HEK293 (cell line): ENCODE data around the gene DHRS7B.

ENCODE experiments used
- CTCF ChIA-PET: fragments of 350-600 bp; formaldehyde crosslinking; extraction: SDS; loops from one replicate; lab custom pipeline; 2021; ENCODE audit warnings: antibody characterized with exemption; lab: Yijun Ruan, JAX
- POLR2A ChIA-PET: fragments of 300-600 bp; formaldehyde crosslinking; extraction: SDS; loops from one replicate; lab custom pipeline; 2020; ENCODE audit warnings: antibody characterized with exemption, inconsistent platforms; lab: Yijun Ruan, JAX
- H3K27ac ChIP-seq: fragments of 200-500 bp; sonication (Bioruptor generic); 2 replicates; pipeline ENCODE4 v1.5.1; 2014; ENCODE audit warnings: low read depth, low read length, control low read depth, inconsistent platforms; ENCODE audit errors: extremely low read depth
- H3K36me3 ChIP-seq, 2 experiments: fragments of 200-500 bp in 1 of 2; sonication (Bioruptor generic) in 1 of 2; 1 replicate in 1 of 2; 2 replicates in 1 of 2; pipeline ENCODE4 v1.5.1; 2014 to 2017; ENCODE audit warnings: inconsistent platforms in 2 of 2, low read length in 2 of 2; ENCODE audit not compliant: control insufficient read depth in 2 of 2, insufficient read depth in 1 of 2
- H3K4me1 ChIP-seq: fragments of 200-500 bp; sonication (Bioruptor generic); 2 replicates; pipeline ENCODE4 v1.5.1; 2014; ENCODE audit warnings: mild to moderate bottlenecking, low read length, inconsistent platforms; ENCODE audit not compliant: control insufficient read depth, insufficient read depth
- H3K4me3 ChIP-seq: 2 replicates; pipeline ENCODE4 v1.5.1; 2011; ENCODE audit warnings: low read depth, mild to moderate bottlenecking, control low read depth, low read length, moderate library complexity
- H3K9me3 ChIP-seq: fragments of 200-500 bp; sonication (Bioruptor generic); 2 replicates; pipeline ENCODE4 v1.5.1; 2014; ENCODE audit warnings: low read depth, low read length, inconsistent platforms; ENCODE audit not compliant: control insufficient read depth, insufficient read depth
- KLF1 ChIP-seq: fragments of 450-650 bp; formaldehyde crosslinking; IDR thresholded peaks from 2 replicates; pipeline ENCODE4 v1.5.1; 2016; ENCODE audit warnings: missing biosample characterization, missing genetic modification characterization
- MZF1 ChIP-seq: fragments of 450-650 bp; formaldehyde crosslinking; IDR thresholded peaks from 2 replicates; pipeline ENCODE4 v1.5.1; 2017; ENCODE audit warnings: missing biosample characterization, missing genetic modification characterization, borderline replicate concordance
- ZFP41 ChIP-seq: fragments of 450-650 bp; formaldehyde crosslinking; IDR thresholded peaks from 2 replicates; pipeline ENCODE4 v1.5.1; 2016; ENCODE audit warnings: missing biosample characterization, missing genetic modification characterization, borderline replicate concordance
- ZNF10 ChIP-seq: fragments of 450-650 bp; formaldehyde crosslinking; IDR thresholded peaks from 2 replicates; pipeline ENCODE4 v1.5.1; 2017; ENCODE audit warnings: missing biosample characterization, missing genetic modification characterization
- ZNF132 ChIP-seq: fragments of 450-650 bp; formaldehyde crosslinking; IDR thresholded peaks from 2 replicates; pipeline ENCODE4 v1.5.1; 2017; ENCODE audit warnings: missing biosample characterization, missing genetic modification characterization, borderline replicate concordance
- ZNF211 ChIP-seq: fragments of 450-650 bp; formaldehyde crosslinking; IDR thresholded peaks from 2 replicates; pipeline ENCODE4 v1.5.1; 2016; ENCODE audit warnings: low read depth, missing biosample characterization, missing genetic modification characterization
- ZNF266 ChIP-seq: fragments of 450-650 bp; formaldehyde crosslinking; IDR thresholded peaks from 2 replicates; pipeline ENCODE4 v1.5.1; 2016; ENCODE audit warnings: missing biosample characterization, missing genetic modification characterization, low read depth
- ZNF335 ChIP-seq: fragments of 450-650 bp; formaldehyde crosslinking; conservative IDR thresholded peaks from 2 replicates; pipeline ENCODE4 v1.5.1; 2016; ENCODE audit warnings: missing biosample characterization, missing genetic modification characterization
- ZNF473 ChIP-seq: fragments of 450-650 bp; formaldehyde crosslinking; IDR thresholded peaks from 2 replicates; pipeline ENCODE4 v1.5.1; 2017; ENCODE audit warnings: missing biosample characterization, missing genetic modification characterization
- ZNF501 ChIP-seq: fragments of 450-650 bp; formaldehyde crosslinking; IDR thresholded peaks from 2 replicates; pipeline ENCODE4 v1.5.1; 2016; ENCODE audit warnings: missing biosample characterization, missing genetic modification characterization
- ZNF701 ChIP-seq: fragments of 450-650 bp; formaldehyde crosslinking; IDR thresholded peaks from 2 replicates; pipeline ENCODE4 v1.5.1; 2016; ENCODE audit warnings: missing biosample characterization, missing genetic modification characterization
- ZNF768 ChIP-seq: fragments of 450-650 bp; formaldehyde crosslinking; IDR thresholded peaks from 2 replicates; pipeline ENCODE4 v1.5.1; 2018; ENCODE audit warnings: missing biosample characterization, mild to moderate bottlenecking, missing genetic modification characterization
- ZNF777 ChIP-seq: fragments of 450-650 bp; formaldehyde crosslinking; IDR thresholded peaks from 2 replicates; pipeline ENCODE4 v1.5.1; 2017; ENCODE audit warnings: missing biosample characterization, missing genetic modification characterization, borderline replicate concordance
- ZNF843 ChIP-seq: fragments of 450-650 bp; formaldehyde crosslinking; IDR thresholded peaks from 2 replicates; pipeline ENCODE4 v1.5.1; 2016; ENCODE audit warnings: missing biosample characterization, missing genetic modification characterization
- TF ChIP-seq, protein P1 (sequence below): fragments of 450-650 bp; formaldehyde crosslinking; IDR thresholded peaks from 2 replicates; pipeline ENCODE4 v1.5.1; 2016; ENCODE audit warnings: missing biosample characterization, missing genetic modification characterization
- TF ChIP-seq, protein P2 (sequence below): fragments of 450-650 bp; formaldehyde crosslinking; IDR thresholded peaks from 2 replicates; pipeline ENCODE4 v1.5.1; 2016; ENCODE audit warnings: missing biosample characterization, missing genetic modification characterization, borderline replicate concordance
- TF ChIP-seq, protein P3 (sequence below): fragments of 450-650 bp; formaldehyde crosslinking; IDR thresholded peaks from 2 replicates; pipeline ENCODE4 v1.5.1; 2016; ENCODE audit warnings: missing biosample characterization, missing genetic modification characterization
- TF ChIP-seq, protein P4 (sequence below): fragments of 450-650 bp; formaldehyde crosslinking; IDR thresholded peaks from 2 replicates; pipeline ENCODE4 v1.5.1; 2016; ENCODE audit warnings: missing biosample characterization, missing genetic modification characterization
- TF ChIP-seq, protein P5 (sequence below): fragments of 450-650 bp; IDR thresholded peaks from 2 replicates; pipeline ENCODE4 v1.5.1; 2018; ENCODE audit warnings: missing biosample characterization, mild to moderate bottlenecking, missing genetic modification characterization

DHRS7B gene

DNA sequence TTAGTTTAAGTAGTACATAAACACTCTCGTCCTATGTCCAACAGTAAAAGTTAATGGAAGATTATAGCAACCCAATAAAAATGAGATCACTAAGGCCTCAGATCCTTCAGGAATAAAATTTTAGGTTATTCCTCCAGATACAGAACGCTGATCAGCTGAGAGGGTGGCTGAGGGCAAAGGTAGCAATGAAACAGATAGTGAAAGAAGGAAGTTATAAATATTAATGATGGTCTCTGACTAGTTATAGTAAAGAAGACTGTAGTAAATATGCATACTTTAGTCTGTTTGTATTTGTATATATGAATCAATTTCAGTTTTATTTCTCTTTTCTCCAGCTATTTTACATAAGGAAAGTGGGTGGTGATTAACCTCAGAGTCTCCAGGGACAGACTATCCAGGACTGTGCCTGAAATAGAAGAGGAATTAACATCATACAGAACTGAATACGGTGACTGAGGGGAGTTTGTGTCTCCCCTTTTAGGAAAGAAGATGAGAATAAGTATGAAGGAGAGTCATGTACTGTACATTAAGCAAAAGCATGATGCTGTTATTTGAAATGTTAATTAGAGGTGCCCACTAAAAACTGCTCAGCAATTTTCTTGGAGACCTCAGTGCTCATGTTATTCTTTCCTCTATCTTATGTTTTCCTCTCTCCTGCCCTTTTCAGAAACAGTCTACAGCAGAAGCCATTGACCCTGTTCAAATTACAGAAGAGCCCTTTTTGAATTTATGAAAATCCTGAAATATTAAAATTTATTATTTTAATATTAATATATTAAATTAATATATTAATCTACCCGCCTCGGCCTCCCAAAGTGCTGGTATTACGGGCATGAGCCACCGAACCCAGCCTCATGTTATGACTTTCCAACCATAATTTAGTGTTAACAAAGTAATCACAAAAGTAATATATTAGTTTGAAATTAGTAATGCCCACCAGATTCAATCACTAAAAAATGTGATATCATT is 36.5 kb upstream of the DHRS7B start:
- no peaks in the 10 kb centered on the region for H3K9me3 ChIP-seq
- ChIA-PET POLR2A (no interaction called here), CTCF (interaction anchor here (1.0 to 1.6 kb wide), 2 partner anchors 39 to 422 kb away, joined by 4 to 5 read pairs; no protein-coding TSS in a partner anchor)
- 0 out of 2 replicates have a peak, but pooled peaks cover 2% of the 10 kb centered on the region for H3K4me1 ChIP-seq
- no peak overlapping the region for H3K27ac ChIP-seq
- TF ChIP-seq ZNF501: no peak
- TF ChIP-seq ZNF211 (tag by site-specific recombination): no peak
- TF ChIP-seq, protein P1, sequence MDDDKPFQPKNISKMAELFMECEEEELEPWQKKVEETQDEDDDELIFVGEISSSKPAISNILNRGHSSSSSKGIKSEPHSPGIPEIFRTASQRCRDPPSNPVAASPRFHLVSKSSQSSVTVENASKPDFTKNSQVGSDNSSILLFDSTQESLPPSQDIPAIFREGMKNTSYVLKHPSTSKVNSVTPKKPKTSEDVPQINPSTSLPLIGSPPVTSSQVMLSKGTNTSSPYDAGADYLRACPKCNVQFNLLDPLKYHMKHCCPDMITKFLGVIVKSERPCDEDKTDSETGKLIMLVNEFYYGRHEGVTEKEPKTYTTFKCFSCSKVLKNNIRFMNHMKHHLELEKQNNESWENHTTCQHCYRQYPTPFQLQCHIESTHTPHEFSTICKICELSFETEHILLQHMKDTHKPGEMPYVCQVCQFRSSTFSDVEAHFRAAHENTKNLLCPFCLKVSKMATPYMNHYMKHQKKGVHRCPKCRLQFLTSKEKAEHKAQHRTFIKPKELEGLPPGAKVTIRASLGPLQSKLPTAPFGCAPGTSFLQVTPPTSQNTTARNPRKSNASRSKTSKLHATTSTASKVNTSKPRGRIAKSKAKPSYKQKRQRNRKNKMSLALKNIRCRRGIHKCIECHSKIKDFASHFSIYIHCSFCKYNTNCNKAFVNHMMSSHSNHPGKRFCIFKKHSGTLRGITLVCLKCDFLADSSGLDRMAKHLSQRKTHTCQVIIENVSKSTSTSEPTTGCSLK (tag by site-specific recombination): no peak
- TF ChIP-seq ZNF335 (tag by site-specific recombination): 0 out of 2 replicates have a peak, but pooled peaks have one; percentile 10
- no peaks in the 10 kb centered on the region for H3K36me3 ChIP-seq
- H3K4me3 ChIP-seq: no peak overlapping the region

DNA sequence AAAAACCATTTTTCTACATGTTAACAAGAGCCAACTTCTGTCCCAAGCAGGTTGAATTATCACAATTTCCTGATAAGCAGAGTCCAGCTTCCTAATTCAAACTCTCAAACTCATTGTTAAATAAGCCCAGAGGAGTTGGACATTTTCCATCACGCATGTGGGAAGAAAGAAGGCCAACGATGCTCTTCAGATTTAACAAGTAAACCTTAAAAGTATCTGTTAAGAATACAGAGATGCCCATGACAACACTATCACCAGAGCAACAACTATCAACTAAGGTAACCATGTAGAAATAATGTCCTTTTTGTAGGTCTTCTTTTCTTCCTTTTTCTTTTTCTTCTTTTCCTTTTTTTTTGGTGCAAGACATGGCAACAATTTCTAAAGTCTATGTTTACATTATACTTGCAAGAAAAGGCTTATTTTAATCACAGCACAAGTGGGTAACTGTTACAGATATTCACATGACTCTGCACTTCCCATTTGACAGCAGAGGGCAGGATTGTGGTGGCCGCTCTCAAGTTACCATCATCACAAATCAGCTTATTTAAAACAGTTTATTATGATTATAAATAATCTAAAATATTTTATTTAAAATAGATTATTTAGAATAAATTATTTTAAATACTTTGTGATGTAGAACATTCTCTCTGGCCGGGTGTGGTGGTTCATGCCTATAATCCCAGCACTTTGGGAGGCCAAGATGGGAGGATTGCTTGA is 35.7 kb upstream of the DHRS7B start:
- Histone ChIP-seq H3K27ac (no peak overlapping the region), H3K36me3 (no peaks in the 10 kb centered on the region), H3K4me1 (0 out of 2 replicates have a peak, but pooled peaks cover 2% of the 10 kb centered on the region), H3K9me3 (no peaks in the 10 kb centered on the region), H3K4me3 (no peak overlapping the region)
- CTCF ChIA-PET: interaction anchor here (1.1 to 2.3 kb wide), 3 partner anchors 28 to 421 kb away, joined by 4 to 8 read pairs (median 5); no protein-coding TSS in a partner anchor
- TF ChIP-seq ZNF768 (tag by site-specific recombination) (no peak), ZNF10 (tag by site-specific recombination) (no peak), ZNF777 (tag by site-specific recombination) (no peak), KLF1 (tag by site-specific recombination) (no peak), ZFP41 (tag by site-specific recombination) (no peak), ZNF266 (tag by site-specific recombination) (no peak), ZNF132 (tag by site-specific recombination) (no peak), MZF1 (tag by site-specific recombination) (no peak), ZNF473 (no peak), ZNF701 (no peak), ZNF843 (tag by site-specific recombination) (no peak)
- TF ChIP-seq, protein P2, sequence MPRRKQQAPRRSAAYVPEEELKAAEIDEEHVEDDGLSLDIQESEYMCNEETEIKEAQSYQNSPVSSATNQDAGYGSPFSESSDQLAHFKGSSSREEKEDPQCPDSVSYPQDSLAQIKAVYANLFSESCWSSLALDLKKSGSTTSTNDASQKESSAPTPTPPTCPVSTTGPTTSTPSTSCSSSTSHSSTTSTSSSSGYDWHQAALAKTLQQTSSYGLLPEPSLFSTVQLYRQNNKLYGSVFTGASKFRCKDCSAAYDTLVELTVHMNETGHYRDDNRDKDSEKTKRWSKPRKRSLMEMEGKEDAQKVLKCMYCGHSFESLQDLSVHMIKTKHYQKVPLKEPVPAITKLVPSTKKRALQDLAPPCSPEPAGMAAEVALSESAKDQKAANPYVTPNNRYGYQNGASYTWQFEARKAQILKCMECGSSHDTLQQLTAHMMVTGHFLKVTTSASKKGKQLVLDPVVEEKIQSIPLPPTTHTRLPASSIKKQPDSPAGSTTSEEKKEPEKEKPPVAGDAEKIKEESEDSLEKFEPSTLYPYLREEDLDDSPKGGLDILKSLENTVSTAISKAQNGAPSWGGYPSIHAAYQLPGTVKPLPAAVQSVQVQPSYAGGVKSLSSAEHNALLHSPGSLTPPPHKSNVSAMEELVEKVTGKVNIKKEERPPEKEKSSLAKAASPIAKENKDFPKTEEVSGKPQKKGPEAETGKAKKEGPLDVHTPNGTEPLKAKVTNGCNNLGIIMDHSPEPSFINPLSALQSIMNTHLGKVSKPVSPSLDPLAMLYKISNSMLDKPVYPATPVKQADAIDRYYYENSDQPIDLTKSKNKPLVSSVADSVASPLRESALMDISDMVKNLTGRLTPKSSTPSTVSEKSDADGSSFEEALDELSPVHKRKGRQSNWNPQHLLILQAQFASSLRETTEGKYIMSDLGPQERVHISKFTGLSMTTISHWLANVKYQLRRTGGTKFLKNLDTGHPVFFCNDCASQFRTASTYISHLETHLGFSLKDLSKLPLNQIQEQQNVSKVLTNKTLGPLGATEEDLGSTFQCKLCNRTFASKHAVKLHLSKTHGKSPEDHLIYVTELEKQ (tag by site-specific recombination): no peak
- TF ChIP-seq, protein P3, sequence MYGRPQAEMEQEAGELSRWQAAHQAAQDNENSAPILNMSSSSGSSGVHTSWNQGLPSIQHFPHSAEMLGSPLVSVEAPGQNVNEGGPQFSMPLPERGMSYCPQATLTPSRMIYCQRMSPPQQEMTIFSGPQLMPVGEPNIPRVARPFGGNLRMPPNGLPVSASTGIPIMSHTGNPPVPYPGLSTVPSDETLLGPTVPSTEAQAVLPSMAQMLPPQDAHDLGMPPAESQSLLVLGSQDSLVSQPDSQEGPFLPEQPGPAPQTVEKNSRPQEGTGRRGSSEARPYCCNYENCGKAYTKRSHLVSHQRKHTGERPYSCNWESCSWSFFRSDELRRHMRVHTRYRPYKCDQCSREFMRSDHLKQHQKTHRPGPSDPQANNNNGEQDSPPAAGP (tag by site-specific recombination): no peak
- TF ChIP-seq, protein P4, sequence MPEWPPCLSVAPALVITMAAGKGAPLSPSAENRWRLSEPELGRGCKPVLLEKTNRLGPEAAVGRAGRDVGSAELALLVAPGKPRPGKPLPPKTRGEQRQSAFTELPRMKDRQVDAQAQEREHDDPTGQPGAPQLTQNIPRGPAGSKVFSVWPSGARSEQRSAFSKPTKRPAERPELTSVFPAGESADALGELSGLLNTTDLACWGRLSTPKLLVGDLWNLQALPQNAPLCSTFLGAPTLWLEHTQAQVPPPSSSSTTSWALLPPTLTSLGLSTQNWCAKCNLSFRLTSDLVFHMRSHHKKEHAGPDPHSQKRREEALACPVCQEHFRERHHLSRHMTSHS (tag by site-specific recombination): no peak
- TF ChIP-seq, protein P5, sequence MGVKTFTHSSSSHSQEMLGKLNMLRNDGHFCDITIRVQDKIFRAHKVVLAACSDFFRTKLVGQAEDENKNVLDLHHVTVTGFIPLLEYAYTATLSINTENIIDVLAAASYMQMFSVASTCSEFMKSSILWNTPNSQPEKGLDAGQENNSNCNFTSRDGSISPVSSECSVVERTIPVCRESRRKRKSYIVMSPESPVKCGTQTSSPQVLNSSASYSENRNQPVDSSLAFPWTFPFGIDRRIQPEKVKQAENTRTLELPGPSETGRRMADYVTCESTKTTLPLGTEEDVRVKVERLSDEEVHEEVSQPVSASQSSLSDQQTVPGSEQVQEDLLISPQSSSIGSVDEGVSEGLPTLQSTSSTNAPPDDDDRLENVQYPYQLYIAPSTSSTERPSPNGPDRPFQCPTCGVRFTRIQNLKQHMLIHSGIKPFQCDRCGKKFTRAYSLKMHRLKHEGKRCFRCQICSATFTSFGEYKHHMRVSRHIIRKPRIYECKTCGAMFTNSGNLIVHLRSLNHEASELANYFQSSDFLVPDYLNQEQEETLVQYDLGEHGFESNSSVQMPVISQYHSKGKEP (tag by site-specific recombination): no peak
- POLR2A ChIA-PET: interaction anchor here (1.0 kb wide), 1 partner anchor 54 kb away, joined by 3 read pairs; no protein-coding TSS in a partner anchor
